NCI-H2196 (cell line): ENCODE measurements around the gene MASP2.
A peak's percentile ranks its signal among the peaks of the same experiment; 100 is the strongest.
"Not testable (repeated sequence)": the region's sequence is repeated elsewhere in the genome, so short reads cannot be mapped to it uniquely, and the experiment has no call there.

Experiments used
- DNase-seq: peaks from one replicate; lab custom pipeline; 2025; ENCODE audit not compliant: unreplicated experiment; lab: John Stamatoyannopoulos, UW

MASP2 gene

DNA sequence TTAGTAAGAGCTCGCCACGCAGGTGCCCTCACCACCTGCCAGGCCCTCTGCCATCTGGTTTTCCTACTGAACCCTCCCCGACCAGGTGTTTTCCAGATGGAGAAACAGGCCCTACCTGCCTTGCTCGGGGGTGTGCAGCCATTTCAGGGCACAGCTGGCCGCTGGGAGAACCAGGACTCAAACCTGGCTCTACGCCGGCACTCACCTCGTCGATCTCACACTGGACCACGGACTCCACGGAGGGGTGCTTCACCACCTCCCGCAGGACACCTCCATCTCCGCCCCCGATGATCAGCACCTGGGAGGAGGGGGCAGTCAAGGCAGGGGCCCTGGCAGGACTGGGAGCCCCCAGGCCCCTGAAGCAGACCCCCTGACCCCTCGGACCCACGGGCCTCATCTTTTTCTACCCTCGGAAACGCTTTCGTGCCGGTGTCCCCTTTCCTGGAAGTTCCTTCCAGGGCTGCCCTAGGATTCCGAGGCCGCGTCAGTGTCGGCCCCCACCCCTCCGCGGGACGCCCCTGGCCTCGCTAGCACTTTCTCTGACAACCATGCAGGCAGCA lies 11.6 kb upstream of the MASP2 start:
- DNase-seq: peak; percentile 50

DNA sequence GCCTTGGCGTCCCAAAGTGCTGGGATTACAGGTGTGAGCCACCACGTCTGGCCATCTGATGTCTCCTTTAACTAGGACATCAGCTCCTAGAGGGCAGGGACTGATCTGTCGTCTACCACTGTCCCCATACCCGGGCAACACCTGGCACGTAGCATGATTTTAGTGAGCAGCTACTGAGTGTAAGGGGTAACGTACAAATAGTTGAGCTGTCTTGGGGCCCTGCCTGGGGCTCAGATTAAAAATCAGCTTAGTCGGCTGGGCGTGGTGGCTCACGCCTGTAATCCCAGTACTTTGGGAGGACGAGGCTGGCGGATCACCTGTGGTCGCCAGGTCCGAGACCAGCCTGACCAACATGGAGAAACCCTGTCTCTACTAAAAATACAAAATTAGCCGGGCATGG lies 11.0 kb upstream of the MASP2 start:
- no peak for DNase-seq

DNA sequence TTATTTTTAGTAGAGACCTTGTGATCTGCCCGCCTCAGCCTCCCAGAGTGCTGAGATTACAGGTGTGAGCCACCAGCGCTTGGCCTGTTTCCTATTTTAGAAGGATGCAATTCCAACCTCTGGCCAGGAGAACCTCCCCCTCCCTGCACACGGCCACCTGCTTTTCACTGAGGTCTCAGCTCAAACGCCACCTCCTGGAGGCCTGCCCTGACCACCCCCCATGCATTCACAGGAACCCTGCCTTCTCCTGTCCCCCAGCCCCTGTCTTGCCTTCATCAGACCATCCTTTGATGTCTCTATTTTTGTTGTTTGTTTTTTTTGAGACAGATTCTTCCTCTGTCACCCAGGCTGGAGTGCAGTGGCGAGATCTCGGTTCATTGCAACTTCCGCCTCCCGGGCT lies 10.4 kb upstream of the MASP2 start:
- DNase-seq: no peak

DNA sequence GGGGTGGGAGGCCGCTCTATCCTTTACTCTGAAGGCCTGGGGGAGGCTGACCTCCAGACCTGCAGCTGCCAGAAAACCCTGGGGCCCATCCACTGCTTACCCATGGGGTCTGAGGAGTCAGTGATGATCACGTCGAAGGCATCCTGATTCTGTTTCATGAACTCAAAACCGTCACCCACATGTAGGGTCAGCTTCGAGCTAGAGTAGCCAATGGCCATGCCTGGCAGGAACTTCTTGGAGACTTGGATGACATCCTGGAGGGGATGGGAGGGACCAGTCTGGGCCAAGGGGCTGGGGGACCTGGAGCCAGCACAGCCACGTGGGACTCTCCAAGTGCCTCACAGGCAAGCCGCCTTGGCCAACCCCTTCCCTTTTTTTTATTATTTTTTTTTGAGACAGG lies 9.5 kb upstream of the MASP2 start:
- DNase-seq: no peak

DNA sequence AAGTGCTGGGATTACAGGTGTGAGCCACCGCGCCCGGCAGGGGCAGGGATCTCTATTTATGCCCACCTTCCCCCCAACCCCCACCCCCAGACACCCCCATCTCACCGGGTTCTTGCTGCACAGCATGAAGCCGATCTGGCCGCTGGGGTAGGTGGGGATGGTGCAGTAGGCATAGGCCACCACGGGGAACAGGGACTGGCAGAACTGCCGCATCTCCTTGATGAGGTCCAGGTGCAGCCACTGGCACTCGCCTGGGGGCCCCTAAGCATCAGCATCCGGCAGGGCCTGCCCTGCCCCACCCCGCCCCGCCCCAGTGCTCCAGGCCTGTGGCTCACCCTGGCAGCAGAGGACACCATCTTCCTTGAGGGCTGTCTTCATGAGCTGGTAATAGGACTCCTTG lies 8.6 kb upstream of the MASP2 start:
- no peak for DNase-seq

DNA sequence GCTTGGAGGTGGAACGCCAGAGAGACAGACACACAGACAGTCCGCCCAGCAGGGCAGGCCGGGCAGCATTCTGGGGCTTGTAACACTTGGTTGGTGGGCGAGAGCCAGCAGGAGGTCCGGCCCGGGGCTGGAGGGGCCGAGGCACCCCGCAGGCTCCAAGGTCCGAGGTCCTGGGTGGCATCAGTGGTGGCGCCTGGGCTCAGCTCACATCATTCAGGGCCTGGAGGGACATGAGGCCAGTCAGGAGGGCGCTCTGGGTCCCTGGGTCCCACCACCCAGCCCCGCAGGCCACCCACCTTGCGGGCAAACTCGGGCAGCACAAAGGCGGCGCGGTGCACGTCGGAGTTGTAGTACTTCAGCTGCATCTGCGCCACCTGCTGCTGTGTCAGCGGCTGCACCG lies 7.6 kb upstream of the MASP2 start:
- DNase-seq: no peak

DNA sequence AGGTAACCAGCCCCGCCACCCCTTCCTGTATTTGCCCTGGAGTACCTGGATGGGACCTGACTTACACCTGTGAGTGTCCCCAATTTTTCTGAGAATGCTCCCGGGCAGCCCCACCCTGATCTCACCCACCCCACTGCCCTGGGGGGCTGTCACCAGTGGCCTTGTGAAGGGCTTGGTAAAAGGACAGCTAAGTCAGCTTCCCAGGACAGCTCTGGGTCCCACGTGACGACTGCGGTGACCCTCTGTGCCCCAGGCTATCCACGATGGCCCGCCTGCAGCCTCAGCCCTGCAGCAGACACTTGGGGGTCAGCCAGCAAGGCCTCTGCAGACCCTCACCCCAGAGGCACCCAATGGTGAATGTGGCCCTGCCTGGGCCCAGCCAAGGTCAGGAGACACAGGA lies 7.1 kb upstream of the MASP2 start:
- no peak for DNase-seq

DNA sequence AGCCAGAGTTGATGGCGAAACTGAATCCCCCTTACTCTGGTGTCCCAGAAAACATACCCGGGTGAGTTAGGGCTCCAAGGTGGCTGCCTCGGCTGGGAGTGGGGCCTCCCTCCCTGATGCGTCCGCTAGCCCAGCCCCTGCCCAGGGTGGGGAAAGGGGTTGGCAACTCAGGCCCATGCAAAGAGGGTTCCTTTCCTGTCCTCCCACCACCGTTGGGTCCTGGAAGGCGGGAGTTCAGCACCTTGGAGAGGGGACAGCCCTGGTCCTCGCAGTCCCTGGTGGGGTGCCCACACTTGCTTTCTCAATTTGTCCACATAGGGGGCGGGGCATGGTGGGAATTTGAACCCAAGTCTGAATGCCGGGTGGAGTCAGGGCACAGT lies 6.7 kb upstream of the MASP2 start:
- DNase-seq: no peak

- DNase-seq: no peak
These were observed 6.1 kb upstream of the MASP2 start for GRCh38 chr1:11052839-11053757.

- no peak for DNase-seq
These were observed 4.9 kb upstream of the MASP2 start for GRCh38 chr1:11051781-11052511.

GRCh38 chr1:11051121-11051520 lies 4.1 kb upstream of the MASP2 start:
- DNase-seq: not testable (repeated sequence)

DNA sequence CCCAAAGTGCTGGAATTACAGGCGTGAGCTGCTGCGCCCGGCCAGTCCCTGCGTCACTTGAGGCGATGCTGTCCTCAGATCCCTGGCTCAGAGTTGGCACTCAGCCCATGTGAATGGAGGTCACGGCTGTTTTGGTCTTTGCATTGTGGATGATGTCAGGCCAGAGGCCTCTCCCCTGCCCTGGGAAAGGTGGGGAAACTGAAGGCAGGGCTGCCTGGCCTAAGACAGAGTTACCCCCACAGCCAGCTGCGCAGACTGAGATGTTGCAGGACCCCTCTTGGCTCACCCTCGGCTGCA lies 821 bp downstream of the MASP2 start:
- DNase-seq: no peak

DNA sequence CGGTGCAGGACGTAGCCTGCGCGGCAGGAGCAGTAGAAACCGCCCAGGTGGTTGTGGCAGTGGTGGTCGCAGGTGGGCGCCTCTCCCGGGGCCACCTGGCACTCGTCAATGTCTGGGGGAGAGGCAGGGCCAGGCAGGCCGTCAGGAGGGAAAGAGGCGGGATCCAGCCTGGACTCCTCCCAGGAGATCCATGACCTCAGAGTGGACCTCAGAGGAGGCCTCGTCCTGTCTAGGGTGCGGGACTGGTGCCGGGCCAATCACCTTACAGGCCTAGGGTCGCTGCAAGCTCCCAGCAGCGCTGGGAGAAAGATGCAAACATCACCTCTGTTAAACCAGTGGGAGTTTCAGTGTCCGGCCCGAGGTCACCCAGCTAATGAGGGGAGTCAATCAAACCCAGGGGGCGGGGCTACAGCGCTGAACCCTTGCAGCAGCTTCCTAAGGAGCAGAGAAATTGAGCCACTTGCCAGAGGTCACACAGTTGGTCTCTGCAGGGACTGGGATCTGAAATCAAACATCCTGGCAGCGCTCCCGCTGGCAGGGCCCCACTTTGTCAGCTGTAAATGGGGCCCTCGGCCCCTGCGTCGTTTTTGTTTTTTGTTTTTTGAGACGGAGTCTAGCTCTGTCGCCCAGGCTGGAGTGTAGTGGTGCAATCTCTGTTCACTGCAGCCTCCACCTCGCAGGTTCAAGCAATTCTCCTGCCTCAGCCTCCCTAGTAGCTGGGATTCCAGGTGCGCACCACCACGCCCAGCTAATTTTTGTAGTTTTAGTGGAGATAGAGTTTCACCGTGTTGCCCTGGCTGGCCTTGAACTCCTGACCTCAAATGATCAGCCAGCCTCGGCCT lies 1.4 kb downstream of the MASP2 start:
- no peak for DNase-seq

DNA sequence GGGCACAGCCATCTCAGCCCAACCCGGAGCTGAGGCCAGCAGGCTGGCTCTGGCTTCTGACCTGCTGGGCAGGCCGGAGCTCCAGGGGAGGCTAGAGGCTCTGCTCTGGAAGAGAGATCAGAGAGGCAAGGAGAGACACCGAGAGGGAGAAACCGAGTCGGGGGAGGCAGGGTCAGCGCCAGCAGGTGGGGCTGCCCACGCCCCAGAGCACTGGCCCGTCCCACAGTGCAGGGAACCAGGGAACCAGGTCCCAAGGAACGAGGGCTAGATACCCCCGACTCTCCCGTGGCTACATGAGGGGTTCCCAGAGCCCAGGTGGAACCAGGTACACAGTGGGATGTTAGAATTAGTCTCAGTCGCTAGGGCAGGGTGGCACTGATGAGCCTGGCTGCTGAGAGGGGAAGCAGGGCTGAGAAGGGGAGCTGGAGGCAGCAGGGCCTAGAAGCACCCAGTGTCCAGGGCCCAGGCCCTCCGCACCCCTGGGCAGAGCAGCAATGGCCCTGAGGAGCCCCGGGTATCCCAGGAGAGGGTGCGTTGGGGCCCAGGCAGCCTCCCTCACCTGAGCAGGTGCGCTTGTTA lies 2.1 kb downstream of the MASP2 start:
- no peak for DNase-seq

- no peak for DNase-seq
These were observed 2.8 kb downstream of the MASP2 start for GRCh38 chr1:11044086-11044848.

DNA sequence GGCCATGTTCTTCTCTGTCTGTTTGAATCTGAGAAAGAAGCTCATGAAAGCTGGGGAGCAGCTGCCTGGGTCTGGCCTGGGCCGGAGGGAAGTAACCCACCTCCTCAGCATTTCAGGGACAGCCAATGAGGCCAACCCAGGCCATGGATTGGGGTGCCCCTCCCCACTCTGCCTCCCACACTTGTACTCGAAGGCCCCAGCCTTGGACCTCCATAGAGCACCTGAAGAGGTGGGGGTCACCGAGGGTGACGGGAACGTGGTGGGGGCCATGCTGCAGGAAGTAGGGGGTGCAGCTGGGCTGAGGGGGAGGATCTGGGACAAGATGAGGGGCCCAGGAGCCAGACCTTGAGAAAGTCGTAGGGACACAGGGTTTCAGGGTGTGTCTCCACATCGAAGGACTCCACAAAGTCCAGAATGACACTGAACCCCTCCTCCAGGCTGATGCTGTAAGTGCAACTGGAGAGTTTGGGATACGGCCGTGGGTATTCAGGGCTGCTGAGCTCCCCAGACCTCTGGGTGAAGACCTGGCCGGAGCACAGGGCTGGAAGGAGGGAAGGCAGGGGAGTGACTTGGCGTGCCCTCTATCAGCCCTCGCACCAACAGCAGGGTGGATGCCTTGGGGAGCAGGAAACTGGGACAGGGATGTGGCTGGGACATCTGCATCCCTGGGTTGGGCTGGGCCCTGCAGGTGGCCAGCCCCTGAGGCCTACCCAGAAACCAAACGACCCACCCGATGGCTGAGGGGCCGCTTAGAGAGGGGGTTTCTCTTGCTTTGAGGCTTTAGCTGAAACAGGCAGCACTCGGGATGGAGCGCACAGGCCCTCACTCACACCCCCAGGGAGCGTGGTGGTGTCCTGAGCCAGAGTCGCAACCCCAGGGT lies 3.8 kb downstream of the MASP2 start:
- DNase-seq: no peak

DNA sequence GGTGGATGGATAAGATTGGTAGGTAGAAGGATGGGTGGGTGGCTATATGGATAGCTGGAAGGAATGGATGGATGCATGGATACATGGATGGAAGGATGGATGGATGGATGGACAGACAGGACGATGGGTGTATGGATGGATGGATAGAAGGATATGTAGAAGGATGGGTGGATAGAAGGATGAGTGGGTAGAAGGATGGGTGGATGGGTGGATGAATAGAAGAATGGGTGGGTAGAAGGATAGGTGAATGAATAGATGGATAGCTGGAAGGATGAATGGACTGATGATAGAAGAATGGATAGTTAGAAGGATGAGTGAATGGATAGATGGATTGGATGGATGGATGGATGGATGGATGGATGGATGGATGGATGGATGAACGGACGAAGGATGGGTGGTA lies 5.0 kb downstream of the MASP2 start:
- DNase-seq: no peak

DNA sequence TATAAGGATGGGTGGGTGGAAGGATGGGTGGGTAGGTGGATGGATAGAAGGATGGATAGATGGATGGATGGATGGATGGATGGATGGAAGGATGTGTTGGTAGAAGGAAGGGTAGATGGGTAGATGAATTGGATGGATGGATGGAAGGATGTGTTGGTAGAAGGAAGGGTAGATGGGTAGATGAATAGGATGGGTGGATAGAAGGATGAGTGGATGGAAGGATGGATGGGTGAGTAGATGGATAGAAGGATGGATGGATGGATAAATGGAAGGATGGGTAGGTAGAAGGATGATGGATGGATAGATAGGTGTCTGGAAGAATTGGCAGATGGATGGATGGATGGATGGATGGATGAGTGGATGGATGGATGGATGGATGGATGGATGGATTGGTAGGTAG lies 6.0 kb downstream of the MASP2 start:
- no peak for DNase-seq

DNA sequence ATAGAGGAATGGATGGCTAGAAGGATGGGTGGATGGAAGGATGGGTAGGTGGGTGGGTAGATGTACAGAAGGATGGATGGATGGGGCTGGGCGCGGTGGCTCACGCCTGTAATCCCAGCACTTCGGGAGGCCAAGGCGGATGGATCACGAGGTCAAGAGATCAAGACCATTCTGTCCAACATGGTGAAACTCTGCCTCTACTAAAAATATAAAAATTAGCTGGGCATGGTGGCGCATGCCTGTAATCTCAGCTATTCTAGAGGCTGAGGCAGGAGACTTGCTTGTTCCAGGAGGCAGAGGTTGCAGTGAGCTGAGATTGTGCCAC lies 7.0 kb downstream of the MASP2 start:
- not testable (repeated sequence) for DNase-seq
